ENCODE results near the gene NTMT2.

The NTMT2 gene

DNA sequence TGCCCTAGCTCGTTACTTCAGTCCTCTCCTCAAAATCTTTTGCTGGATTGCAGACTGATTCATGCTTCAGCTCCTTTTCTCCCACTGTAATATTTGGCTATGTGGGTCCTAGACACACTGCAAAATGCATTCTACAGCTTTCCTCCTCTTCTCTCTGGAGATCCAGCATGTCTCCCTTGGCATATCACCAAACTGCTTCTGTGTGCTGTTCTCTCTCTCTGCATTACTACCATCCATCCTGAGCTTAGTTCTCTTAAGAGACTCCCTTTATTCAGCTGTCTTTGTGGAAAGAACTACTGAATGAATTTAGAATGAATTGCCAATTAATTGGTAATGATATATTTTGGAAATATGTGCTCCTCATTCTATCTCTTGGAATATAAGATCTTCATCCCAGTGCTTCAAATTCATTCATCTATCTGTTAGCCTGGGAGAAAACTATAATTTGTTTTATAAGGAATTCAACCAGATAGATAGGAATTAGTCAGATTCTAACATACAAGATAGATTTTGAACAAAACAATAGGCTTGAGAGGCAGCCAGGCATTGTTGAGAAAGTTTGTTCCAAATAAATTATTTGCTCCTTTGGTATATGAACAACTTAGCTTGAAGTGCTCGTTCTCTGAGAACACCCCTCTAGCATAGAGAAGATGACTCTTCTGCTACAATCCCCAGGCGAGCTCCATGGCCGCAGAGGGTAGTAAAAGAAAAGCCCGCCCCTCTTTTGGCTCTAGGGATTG, 71.9 kb downstream of the NTMT2 start:
- no peak overlapping the region for H2AFZ ChIP-seq (ENCODE audit: low read length)

DNA sequence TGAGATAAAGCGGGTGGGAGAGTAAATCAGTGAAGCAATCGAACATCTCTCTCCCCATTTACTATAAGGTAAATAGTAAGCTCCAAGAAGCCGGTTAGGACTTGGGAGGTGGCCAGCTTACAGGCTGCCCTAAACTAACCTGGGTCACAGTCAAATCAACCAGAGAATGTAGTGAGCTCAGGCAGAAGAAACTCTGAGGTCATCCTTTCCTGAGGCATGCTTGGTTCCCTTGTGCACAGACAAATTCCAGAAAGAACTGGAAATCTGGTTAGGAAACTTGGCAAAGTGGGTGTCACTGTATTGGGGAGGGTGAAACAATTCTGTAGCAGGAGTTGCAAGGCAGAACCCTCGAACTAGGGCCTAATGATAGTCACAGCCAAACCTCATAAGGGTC, 72.5 kb downstream of the NTMT2 start:
- Histone ChIP-seq H3K27ac (ENCODE audit: low read length) (no peak overlapping the region), H3K36me3 (replicated peaks; ENCODE audit: insufficient read depth, low read length) (no peaks in the 10 kb centered on the region), H4K20me1 (ENCODE audit: insufficient read depth, low read length) (no peaks in the 10 kb centered on the region), H3K4me3 (ENCODE audit: low read length) (no peak overlapping the region), H2AFZ (ENCODE audit: low read length) (no peak overlapping the region), H3K9me2 (replicated peaks; ENCODE audit: insufficient read depth, low read length) (no peaks in the 10 kb centered on the region), H3K27me3 (replicated peaks; ENCODE audit: insufficient read depth, low read length) (no peaks in the 10 kb centered on the region), H3F3A (ENCODE audit: insufficient read depth, low read length) (no peaks in the 10 kb centered on the region), H3K4me2 (ENCODE audit: low read depth, low read length) (no peak overlapping the region), H3K4me1 (ENCODE audit: low read length) (no peaks in the 10 kb centered on the region), H3K9me3 (replicated peaks; ENCODE audit: insufficient read depth, low read length) (no peaks in the 10 kb centered on the region), H3K79me2 (ENCODE audit: low read length) (no peaks in the 10 kb centered on the region), H3K9ac (ENCODE audit: low read length) (no peak overlapping the region)
- TF ChIP-seq EZH2phosphoT487 (IDR thresholded peaks at IDR 0.05; ENCODE audit: low read length) (no peak), EZH2 (optimal IDR thresholded peaks at IDR 0.05; ENCODE audit: low read depth, low read length) (no peak)
- TF ChIP-seq, protein P1, sequence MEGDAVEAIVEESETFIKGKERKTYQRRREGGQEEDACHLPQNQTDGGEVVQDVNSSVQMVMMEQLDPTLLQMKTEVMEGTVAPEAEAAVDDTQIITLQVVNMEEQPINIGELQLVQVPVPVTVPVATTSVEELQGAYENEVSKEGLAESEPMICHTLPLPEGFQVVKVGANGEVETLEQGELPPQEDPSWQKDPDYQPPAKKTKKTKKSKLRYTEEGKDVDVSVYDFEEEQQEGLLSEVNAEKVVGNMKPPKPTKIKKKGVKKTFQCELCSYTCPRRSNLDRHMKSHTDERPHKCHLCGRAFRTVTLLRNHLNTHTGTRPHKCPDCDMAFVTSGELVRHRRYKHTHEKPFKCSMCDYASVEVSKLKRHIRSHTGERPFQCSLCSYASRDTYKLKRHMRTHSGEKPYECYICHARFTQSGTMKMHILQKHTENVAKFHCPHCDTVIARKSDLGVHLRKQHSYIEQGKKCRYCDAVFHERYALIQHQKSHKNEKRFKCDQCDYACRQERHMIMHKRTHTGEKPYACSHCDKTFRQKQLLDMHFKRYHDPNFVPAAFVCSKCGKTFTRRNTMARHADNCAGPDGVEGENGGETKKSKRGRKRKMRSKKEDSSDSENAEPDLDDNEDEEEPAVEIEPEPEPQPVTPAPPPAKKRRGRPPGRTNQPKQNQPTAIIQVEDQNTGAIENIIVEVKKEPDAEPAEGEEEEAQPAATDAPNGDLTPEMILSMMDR (IDR thresholded peaks at IDR 0.05; ENCODE audit: low read length) = no peak
- DNase-seq = no peak

More for the DNA sequence above, 71.9 kb downstream of the NTMT2 start:
- Histone ChIP-seq H3K4me2 (ENCODE audit: low read depth, low read length) (no peak overlapping the region), H3K27me3 (replicated peaks; ENCODE audit: insufficient read depth, low read length) (no peaks in the 10 kb centered on the region), H4K20me1 (ENCODE audit: insufficient read depth, low read length) (no peaks in the 10 kb centered on the region), H3K9me2 (replicated peaks; ENCODE audit: insufficient read depth, low read length) (no peaks in the 10 kb centered on the region), H3K4me1 (ENCODE audit: low read length) (no peaks in the 10 kb centered on the region), H3K27ac (ENCODE audit: low read length) (no peak overlapping the region), H3K9me3 (replicated peaks; ENCODE audit: insufficient read depth, low read length) (no peaks in the 10 kb centered on the region), H3K9ac (ENCODE audit: low read length) (no peak overlapping the region), H3K4me3 (ENCODE audit: low read length) (no peak overlapping the region), H3K36me3 (replicated peaks; ENCODE audit: insufficient read depth, low read length) (no peaks in the 10 kb centered on the region), H3F3A (ENCODE audit: insufficient read depth, low read length) (no peaks in the 10 kb centered on the region), H3K79me2 (ENCODE audit: low read length) (no peaks in the 10 kb centered on the region)
- no peak for DNase-seq
- TF ChIP-seq EZH2phosphoT487 (IDR thresholded peaks at IDR 0.05; ENCODE audit: low read length) (no peak), EZH2 (optimal IDR thresholded peaks at IDR 0.05; ENCODE audit: low read depth, low read length) (no peak)
- TF ChIP-seq, protein P1 (IDR thresholded peaks at IDR 0.05; ENCODE audit: low read length) = no peak
